ENCODE results near the gene LEP. TPM values are rescaled to one million over a fixed set of nuclear protein-coding genes. Genes with fewer than 3 reads are reported as not detected.

Gene LEP
- total RNA-seq (2021; fragmentation: NEBNext Ultra II Directional; extraction: Animal tissue kit (Norgen Biotek cat#: 25700)) (not detected in 2 replicates), polyA plus RNA-seq (2011; rRNA removed) (not detected in 2 replicates), polyA minus RNA-seq (2011; rRNA and poly(A)+ RNA removed) (not detected in 2 replicates)
- polyA plus RNA-seq (2011; cell fraction: cytosol; rRNA removed) = not detected
- not detected for polyA plus RNA-seq (2011; cell fraction: nucleus; rRNA removed)
- polyA plus RNA-seq (2012, experiment 1 of 2) = not detected in 4 replicates
- not detected for polyA plus RNA-seq (2012, experiment 2 of 2)
- polyA plus RNA-seq (2013, experiment 1 of 2) = not detected
- polyA plus RNA-seq (2013, experiment 2 of 2) = not detected
- not detected for polyA minus RNA-seq (2011; cell fraction: cytosol; rRNA and poly(A)+ RNA removed)
- polyA minus RNA-seq (2011; cell fraction: nucleus; rRNA and poly(A)+ RNA removed) = not detected
- long read RNA-seq, experiment 1 = 0 reads
- long read RNA-seq, experiment 2 = 0 reads

DNA sequence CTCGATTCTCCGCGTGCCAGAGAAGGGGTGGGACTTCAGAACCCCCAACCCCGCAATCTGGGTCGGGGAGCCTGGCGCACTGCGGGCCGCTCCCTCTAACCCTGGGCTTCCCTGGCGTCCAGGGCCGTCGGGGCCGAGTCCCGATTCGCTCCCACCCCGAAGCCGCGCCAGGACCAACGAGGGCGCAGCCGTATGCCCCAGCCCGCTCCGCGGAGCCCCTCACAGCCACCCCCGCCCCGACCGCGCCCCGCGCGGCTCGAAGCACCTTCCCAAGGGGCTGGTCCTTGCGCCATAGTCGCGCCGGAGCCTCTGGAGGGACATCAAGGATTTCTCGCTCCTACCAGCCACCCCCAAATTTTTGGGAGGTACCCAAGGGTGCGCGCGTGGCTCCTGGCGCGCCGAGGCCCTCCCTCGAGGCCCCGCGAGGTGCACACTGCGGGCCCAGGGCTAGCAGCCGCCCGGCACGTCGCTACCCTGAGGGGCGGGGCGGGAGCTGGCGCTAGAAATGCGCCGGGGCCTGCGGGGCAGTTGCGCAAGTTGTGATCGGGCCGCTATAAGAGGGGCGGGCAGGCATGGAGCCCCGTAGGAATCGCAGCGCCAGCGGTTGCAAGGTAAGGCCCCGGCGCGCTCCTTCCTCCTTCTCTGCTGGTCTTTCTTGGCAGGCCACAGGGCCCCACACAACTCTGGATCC is at the start of gene LEP:
TSS of gene LEP (plus strand) at position 583 of the 691 bp plus-strand sequence. CDS start 10,741 bp downstream, outside the sequence.
- Histone ChIP-seq H3K36me3 (ENCODE audit: control insufficient read depth in 2 of 4, insufficient read depth in 4 of 4, low read length in 3 of 4) (no peaks in the 10 kb centered on the region), H3K27me3 (replicated peaks in 1 of 4; ENCODE audit: control insufficient read depth in 3 of 4, extremely low read depth in 1 of 4, insufficient read depth in 3 of 4, low read length in 3 of 4) (no peaks in the 10 kb centered on the region; a peak in 1 of 7 replicates), H2BK12ac (ENCODE audit: low read depth, low read length) (no peak within 1 kb of the TSS), H2BK120ac (replicated peaks; ENCODE audit: low read depth, low read length) (no peak within 1 kb of the TSS), H3K4me3 (ENCODE audit: extremely low read depth in 1 of 4, insufficient read depth in 2 of 4, low read depth in 3 of 4, low read length in 4 of 4) (no peak within 1 kb of the TSS), H3K27ac (ENCODE audit: low read depth, low read length) (no peak within 1 kb of the TSS), H3K56ac (replicated peaks; ENCODE audit: insufficient read length, low read depth, low read length) (no peak within 1 kb of the TSS), H3K4ac (replicated peaks; ENCODE audit: insufficient read length, low read depth, low read length) (no peak within 1 kb of the TSS), H2BK15ac (ENCODE audit: low read length) (no peak within 1 kb of the TSS), H3K18ac (ENCODE audit: extremely low read depth, low read length) (no peak within 1 kb of the TSS), H3K4me2 (ENCODE audit: insufficient read depth in 1 of 2, low read depth in 2 of 2, low read length in 2 of 2) (no peak within 1 kb of the TSS), H4K20me1 (replicated peaks in 1 of 2; ENCODE audit: control insufficient read depth in 1 of 2, insufficient read depth in 2 of 2, low read length in 2 of 2) (no peaks in the 10 kb centered on the region), H4K91ac (replicated peaks; ENCODE audit: insufficient read length, low read length) (no peak within 1 kb of the TSS), H2BK20ac (ENCODE audit: low read length) (no peak within 1 kb of the TSS), H4K5ac (ENCODE audit: insufficient read length, low read depth, low read length) (no peak within 1 kb of the TSS), H3K14ac (ENCODE audit: insufficient read length) (no peak within 1 kb of the TSS), H3K79me1 (ENCODE audit: low read depth, low read length) (no peaks in the 10 kb centered on the region), H3K23ac (ENCODE audit: insufficient read length) (no peak within 1 kb of the TSS), H2BK5ac (ENCODE audit: low read depth, low read length) (no peak within 1 kb of the TSS), H3K9me3 (ENCODE audit: insufficient read depth in 2 of 2, low read depth in 1 of 2, low read length in 1 of 2) (peaks cover 2 to 9% of the 10 kb centered on the region in 2 experiments; a peak in 2 of 4 replicates), H4K8ac (ENCODE audit: extremely low read depth, insufficient read depth, low read length) (no peak within 1 kb of the TSS), H2AFZ (ENCODE audit: low read length) (no peak within 1 kb of the TSS), H3K23me2 (ENCODE audit: low read depth, low read length) (no peaks in the 10 kb centered on the region; the same call in 1 of the 2 replicates), H3K9ac (replicated peaks in 1 of 4; ENCODE audit: extremely low read depth in 1 of 4, low read depth in 3 of 4, low read length in 3 of 4) (no peak within 1 kb of the TSS), H3K79me2 (ENCODE audit: control insufficient read depth in 1 of 2, insufficient read depth in 2 of 2, low read length in 2 of 2) (no peaks in the 10 kb centered on the region), H3K4me1 (replicated peaks in 1 of 4; ENCODE audit: control insufficient read depth in 3 of 4, insufficient read depth in 4 of 4, low read length in 3 of 4) (no peaks in the 10 kb centered on the region), H2AK5ac (ENCODE audit: low read depth, low read length) (no peak within 1 kb of the TSS)
- FAIRE-seq (no peak), DNase-seq (ENCODE audit: low read depth in 1 of 2, low spot score in 2 of 2) (no peak)
- CTCF ChIA-PET (ENCODE audit: partially characterized antibody) = no interaction called here
- TF ChIP-seq HDAC2 (IDR thresholded peaks at IDR 0.05; ENCODE audit: borderline replicate concordance in 1 of 2, low read depth in 2 of 2, low read length in 2 of 2) (no peak), RAD21 (IDR thresholded peaks at IDR 0.05 in 1 of 2, conservative IDR thresholded peaks at IDR 0.05 in 1 of 2; ENCODE audit: low read depth in 2 of 2, low read length in 2 of 2) (no peak), NRF1 (IDR thresholded peaks at IDR 0.05; ENCODE audit: low read depth, low read length) (no peak)
- 94% methylated on average over 35 of the region's 67 CpGs; no CpG with 5 or more reads in 1 of the 2 experiments for WGBS, 2 experiments (ENCODE audit: extremely low coverage in 1 of 2, insufficient coverage in 1 of 2, insufficient read length in 1 of 2, insufficient replicate concordance in 2 of 2, low coverage in 1 of 2, low lambda C conversion rate in 2 of 2, missing lambda C conversion rate in 1 of 2)
- POLR2A ChIA-PET (ENCODE audit: partially characterized antibody) = no interaction called here
